HG03575 (cell line): ENCODE measurements around the gene SLC11A1.
A peak's percentile ranks its signal among the peaks of the same experiment; 100 is the strongest.

ENCODE experiments used
- ATAC-seq: cut with Tn5 transposase; IDR thresholded peaks from one replicate; pipeline ENCODE4 v1.9.1; 2021; ENCODE audit not compliant: unreplicated experiment, insufficient number of reproducible peaks, low FRiP score; ENCODE audit errors: extremely low read depth

SLC11A1 gene

GRCh38 chr2:218400930-218401881 is 19.1 kb downstream of the SLC11A1 start:
- no peak for ATAC-seq

GRCh38 chr2:218401890-218402289 is 19.8 kb downstream of the SLC11A1 start:
- ATAC-seq = no peak

GRCh38 chr2:218402491-218402901 is 20.4 kb downstream of the SLC11A1 start:
- ATAC-seq = no peak

- ATAC-seq = no peak
Observed at GRCh38 chr2:218402911-218403411, 20.9 kb downstream of the SLC11A1 start.

- no peak for ATAC-seq
Observed at GRCh38 chr2:218403810-218404209, 21.7 kb downstream of the SLC11A1 start.

GRCh38 chr2:218404351-218405085 is 22.4 kb downstream of the SLC11A1 start:
- no peak for ATAC-seq

GRCh38 chr2:218405086-218405745 is 23.1 kb downstream of the SLC11A1 start:
- ATAC-seq = no peak

- no peak for ATAC-seq
Observed at GRCh38 chr2:218405746-218406208, 23.7 kb downstream of the SLC11A1 start.

GRCh38 chr2:218406209-218406948 is 24.3 kb downstream of the SLC11A1 start:
- ATAC-seq = peak; percentile 40

GRCh38 chr2:218406949-218407618 is 25.0 kb downstream of the SLC11A1 start:
- no peak for ATAC-seq

- no peak for ATAC-seq
Observed at GRCh38 chr2:218407717-218408116, 25.6 kb downstream of the SLC11A1 start.

GRCh38 chr2:218418321-218418716 is 36.2 kb downstream of the SLC11A1 start:
- no peak for ATAC-seq

GRCh38 chr2:218418717-218419458 is 36.8 kb downstream of the SLC11A1 start, which contains the start of gene VIL1:
TSS of gene VIL1 (plus strand) at chr2:218419123. CDS start at chr2:218423779, 4,656 bp downstream.
- ATAC-seq = no peak

- ATAC-seq = no peak
Observed at GRCh38 chr2:218419630-218420216, 37.6 kb downstream of the SLC11A1 start.

GRCh38 chr2:218421027-218421426 is 39.0 kb downstream of the SLC11A1 start:
- no peak for ATAC-seq

GRCh38 chr2:218422403-218423086 is 40.5 kb downstream of the SLC11A1 start:
- ATAC-seq = no peak
